Right ventricle myocardium inferior (tissue), 1 donor: ENCODE measurements around the gene PTPRK. TPM values are rescaled to one million over a fixed set of nuclear protein-coding genes. Genes with fewer than 3 reads are reported as not detected.

ENCODE experiments used
- ATAC-seq: fragments of 200-7000 bp; cut with Tn5 transposase; one replicate; pipeline ENCODE4 v1.9.1; 2020; ENCODE audit warnings: mild to moderate bottlenecking, moderate library complexity
- DNase-seq: peaks from one replicate; pipeline ENCODE4 v3.0.0; 2021; ENCODE audit errors: missing footprints
- intact Hi-C: fragments of 100-400 bp; cut with DNase I; formaldehyde crosslinking; loops from one replicate; pipeline ENCODE4 v1.11.0; 2022
- total RNA-seq: library from RNA; stranded (reverse); fragmentation: NEBNext Ultra II Directional; extraction: Animal tissue kit (Norgen Biotek cat#: 25700); gene quantifications from one replicate; pipeline ENCODE4 v1.2.1, GENCODE V29; 2021
- donor health status: DM: no; HTN: yes; CAD: no; lungs with severe emphysema.

PTPRK gene
- total RNA-seq, 1 donor from 2014 or later, result 30.1 TPM

DNA sequence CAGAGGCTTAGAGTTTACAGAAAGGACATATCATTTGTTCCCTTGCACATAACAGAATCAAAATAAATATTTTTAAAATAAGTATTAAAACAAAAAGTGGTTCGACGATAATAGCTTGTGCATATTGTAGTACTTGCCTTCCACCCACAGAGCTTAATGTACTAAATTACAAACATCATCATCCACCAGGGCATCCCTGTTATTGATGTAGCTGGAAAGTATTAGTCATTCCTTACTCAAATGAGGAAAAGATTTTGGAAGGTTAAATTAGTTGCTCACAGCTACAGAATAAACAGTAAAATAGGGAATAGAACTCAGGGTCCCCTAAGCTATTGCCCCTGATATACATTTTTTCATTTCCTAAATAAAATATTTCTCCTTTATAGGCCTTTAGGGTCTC is 150.3 kb downstream of the PTPRK start:
- intact Hi-C loops, result no loop called here
- DNase-seq, result no peak
- no peak for ATAC-seq

DNA sequence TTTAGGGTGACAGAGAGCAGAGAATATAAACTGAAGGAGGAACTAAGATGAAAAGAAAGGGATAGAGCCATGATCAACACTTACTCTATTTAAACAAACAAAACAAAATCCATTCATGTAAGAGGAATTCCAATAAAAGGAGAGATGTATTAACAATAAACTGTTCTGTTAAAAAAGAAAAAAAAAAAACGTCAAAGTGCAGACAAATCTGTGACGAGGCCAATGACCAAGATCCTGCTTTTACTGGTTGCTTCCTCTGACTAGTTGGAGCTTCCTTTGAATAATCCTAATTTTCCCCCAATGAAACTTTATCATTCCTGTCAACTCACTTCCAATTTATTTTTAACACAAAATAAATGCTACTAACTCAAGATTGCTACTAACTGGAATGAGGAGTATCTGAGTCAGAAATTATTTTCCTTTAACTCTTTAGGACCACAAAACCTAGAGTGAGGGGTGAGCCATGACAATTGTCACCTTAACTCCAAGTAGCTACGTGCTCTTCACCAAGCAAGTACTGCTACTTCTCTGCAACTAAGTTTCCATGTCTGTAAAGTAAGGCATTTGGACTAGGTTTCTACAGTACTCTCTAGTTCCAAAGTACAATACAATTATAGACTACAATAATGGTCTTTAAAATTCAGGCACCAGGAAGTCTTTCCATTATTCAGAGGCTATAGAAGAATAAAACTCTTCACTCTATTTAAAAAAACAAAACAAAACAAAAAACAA is 152.0 kb downstream of the PTPRK start:
- intact Hi-C loops, result no loop called here

DNA sequence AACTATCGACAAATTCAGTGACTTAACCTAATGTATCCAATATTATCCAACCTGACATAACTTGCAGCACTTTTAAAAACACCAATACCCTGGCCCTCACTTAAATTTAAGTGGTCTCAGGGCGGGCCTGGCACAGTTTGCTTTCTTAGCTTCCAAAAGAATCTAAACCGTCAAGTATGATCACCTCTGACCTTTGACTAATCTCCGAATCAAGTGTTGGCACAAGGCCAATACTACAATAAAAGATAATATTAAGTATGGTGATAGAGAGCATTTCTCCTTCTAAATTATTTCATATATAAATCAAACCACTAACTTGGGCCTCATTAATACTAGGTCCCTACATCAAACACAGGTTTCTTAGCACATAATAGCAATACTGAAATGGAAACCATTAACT is 153.0 kb downstream of the PTPRK start:
- no peak for ATAC-seq
- intact Hi-C loops, result no loop called here
- DNase-seq, result no peak

More for the DNA sequence above, 152.0 kb downstream of the PTPRK start:
- DNase-seq (no peak), ATAC-seq (no peak)

DNA sequence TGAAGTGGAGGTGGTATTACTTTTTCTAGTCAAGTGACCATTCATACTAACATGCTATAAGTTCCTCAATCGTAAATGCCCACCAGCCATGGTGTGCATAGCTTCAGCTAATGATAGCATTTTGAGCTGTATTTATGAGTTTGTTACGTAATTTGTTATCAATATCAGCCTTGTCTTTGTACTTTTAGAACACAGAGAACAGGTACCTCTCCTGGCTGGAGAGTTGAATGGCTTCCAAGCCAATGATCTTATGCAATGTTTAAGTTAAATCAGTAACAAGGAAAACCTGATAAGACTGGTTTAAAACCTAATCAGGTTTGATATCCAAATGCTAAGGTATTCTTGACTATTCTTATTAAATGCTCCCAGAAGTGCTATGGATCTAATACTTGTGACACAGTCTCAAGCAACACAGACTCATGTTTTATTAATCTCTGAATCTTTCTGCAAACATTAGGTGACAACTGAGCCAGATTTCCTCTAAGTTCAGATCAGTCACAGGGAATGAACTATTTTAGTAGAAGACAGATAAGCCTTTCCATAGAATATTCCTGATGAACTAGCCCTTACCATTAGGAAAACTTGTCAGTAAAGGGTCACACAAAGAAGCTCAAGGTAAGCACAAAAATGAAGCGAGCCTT is 154.8 kb downstream of the PTPRK start:
- intact Hi-C loops, result no loop called here
- ATAC-seq (no peak), DNase-seq (no peak)

DNA sequence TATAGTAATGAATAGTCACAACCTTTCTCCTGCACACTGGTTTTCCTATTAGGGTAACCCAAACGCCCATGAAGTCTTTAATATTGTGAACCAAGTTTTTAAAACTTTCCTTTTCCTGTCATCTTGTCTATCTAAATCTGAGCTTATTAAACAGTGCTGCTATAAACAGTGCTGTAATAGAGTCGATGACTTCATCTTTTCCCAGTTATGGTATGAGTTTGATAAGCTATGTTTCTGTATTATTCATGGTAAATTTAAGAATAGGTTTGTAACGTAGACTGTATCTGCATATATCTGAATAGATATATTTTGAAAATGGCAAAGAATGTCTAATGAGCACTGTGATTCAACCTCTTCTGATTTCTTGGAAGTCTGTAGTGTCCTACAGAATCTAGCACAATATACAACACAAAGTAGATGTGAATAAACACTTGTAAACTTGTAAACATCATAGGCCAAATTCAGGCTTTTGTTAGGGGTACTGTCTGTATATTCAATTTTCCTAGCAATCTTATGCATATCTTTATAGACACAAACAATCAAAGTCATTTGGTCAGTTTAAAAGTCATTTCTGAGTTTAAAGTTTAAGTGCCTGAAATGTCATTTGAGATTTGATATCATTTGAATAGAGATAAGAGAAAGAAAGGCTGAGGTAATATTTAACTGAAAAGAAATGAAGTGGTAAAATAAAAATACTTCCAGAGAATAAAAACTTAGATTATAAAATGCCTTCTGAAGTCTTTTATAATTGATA is 155.5 kb downstream of the PTPRK start:
- DNase-seq, result no peak
- no peak for ATAC-seq
- intact Hi-C loops, result no loop called here

DNA sequence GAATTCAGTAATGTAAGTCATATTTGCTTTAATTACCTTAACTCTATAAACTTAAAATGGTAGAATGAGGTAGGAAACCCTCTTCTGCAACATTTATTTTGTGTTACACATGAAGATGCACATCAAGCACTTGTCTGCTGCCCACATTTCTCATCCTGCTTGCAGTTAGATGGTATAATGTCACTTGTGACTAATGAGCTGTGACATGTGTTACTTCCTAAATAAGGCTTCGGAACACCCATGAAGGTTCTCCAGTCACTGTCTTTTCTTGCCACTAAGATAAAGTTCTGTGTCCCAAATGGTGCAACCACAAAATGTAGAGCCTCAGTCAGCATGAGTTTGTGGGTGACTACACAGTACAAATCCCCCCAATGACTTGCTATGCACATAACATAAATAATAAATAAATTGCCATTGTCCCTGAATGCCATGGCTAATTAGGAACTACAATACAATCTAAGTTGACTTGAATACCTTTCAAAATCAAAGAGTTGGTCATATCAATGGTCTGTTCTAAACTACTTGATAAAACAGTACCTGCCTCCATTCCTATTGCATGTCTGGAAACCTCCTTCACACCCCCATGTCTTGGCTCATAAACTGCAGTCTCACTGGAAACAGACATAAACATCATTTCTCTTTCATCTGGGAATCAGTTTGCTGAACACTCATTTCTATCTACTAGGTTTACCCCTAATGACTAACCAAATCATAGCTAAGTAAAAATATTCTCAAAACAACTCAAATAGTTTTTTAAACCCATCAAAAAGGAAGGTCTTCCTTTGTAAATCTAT is 157.2 kb downstream of the PTPRK start:
- no peak for ATAC-seq
- DNase-seq, result no peak
- intact Hi-C loops, result no loop called here

DNA sequence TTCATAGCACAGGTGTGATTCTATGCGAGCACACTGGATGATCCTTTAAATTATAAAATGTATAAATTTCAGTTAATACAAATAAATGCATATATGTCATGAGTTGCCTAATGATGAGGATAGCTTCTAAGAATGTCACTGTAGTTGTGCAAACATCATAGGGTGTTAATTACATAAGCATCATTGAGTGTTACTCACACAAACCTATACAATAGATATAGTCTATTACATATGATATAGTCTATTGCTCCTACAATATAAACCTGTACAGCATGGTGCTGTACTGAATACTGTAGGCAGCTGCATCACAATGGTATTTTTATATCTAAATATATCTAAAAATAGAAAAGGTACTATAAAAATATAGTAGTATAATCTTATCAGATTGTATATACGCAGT is 159.0 kb downstream of the PTPRK start:
- ATAC-seq (no peak), DNase-seq (no peak)
- intact Hi-C loops, result no loop called here

DNA sequence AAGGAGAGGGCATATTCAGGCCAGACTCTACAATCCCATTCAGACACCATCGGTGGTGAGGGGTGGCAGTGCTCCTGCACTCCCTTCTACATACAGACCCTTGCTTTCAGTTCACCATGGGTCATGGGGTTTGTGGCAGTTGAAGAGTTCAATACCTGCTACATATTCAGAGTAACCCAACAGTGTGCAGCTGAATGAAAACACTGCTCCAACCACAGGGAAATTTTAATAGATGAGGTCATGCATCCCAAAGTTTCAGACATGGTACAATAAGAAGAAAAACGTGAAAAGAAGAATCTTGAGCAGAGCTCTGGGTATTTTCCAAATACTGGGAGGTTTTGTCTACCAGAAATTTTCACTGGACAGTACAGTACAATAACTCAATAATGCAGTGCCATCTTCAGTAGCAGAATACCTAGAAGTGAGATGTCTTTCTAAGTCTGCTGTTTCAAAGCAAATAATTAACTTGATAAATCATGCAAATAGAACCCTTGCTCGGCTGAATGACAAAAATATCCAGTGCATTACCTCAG is 162.1 kb downstream of the PTPRK start:
- DNase-seq, result no peak
- intact Hi-C loops, result no loop called here
- peak; percentile 23 for ATAC-seq

DNA sequence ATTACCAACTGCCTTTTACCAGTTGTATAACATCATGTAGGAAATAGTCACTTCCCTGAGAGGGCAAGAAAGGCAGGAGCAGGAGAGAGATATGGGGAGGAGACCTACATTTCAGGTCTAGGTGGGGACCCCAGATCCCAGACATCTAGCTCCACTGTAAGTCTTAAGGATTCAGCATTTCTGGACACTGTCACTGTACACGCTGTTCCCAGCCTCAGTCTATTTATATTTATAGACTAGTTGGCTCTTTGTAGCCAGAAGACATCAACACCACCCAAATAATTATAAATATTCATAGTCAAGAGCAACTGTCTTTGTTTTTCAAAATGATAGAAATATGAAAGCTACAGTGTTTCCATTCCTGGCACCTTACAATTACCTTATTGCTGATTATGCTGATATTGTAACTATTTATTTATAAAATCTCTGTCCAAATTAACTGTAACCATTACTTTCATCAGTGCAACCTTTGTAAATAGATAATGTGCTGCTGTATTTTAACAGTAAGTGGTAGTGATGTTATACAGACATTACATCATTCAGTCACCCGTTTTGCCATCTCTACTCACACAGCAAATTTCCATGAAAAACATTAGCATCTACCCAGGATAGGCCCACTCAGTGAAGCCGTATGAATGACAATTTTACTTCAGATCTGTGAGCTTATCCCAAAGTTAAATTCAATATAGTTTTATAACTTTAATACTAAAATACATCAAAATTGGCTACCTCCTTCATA is 162.8 kb downstream of the PTPRK start:
- intact Hi-C loops, result no loop called here
- ATAC-seq (peak; percentile 65), DNase-seq (no peak)

DNA sequence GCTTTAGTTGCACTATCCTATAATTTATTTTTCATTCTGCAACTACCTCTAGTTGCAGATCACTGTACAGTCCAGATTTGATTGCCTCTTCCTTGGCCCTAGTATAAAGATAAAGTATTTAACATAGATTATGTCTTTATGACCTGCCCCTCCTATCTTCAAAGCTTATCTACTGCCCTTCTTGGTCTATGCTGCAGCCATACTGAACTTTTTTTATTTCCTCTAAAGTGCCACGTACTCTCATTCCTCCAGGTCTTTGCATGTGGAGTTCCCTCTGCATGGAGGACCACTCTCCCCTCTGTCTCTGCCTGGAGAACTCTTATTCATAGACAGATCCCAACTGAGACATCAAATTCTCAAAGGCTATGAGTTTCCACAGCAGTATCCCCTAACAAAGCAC is 168.0 kb downstream of the PTPRK start:
- DNase-seq, result no peak
- ATAC-seq, result no peak
- intact Hi-C loops, result no loop called here

DNA sequence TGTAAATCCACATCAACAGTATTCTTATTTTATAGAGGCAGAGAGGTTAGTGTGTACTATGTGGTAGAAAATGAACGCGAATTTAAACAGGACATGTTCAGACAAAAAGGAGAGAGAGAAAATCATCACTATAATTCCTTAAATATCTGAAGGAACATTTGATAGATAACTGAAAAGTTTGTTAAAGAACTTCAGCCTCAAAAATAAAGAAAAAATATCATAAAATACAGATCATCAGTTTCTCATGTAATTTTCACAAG is 169.2 kb downstream of the PTPRK start:
- intact Hi-C loops, result no loop called here
- no peak for DNase-seq
- ATAC-seq, result no peak

DNA sequence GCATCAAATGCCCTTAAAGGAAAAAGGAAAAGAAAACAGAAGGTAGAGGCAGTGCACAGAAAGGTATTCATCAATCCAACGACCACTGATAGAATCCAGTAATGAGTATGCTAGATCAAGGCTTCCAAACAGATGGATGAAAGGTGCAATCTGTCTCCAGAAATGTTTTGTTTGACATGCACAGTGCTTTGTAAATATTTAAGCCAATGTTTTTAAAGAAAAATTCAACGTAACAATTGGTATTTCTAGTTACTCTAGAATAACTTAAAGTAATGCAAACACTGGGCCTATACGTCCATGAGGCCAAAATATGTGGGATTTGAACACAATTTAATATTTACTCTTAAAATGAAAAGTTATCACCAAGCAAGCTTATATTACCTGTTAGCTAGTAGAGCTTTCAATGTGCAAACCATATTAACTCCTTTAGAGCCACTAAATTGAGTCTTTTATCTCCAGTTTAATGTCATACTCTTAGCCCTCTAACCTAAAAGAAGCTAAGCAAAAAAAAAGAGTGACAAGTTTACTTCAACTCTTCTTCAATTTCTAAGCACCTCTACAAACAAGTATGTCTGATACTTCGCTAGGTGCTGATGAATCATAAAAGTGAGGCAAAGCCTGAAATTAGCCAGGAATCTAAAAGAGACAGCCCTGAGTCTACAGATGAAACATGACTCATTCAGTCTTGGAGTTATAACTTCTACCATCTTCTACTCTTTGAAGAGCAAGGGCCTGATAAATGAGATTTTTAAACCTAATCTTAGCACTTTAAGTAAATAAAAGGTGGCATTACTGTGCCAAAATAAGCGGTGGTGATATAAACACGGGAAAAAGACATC is 169.8 kb downstream of the PTPRK start:
- intact Hi-C loops, result no loop called here
- DNase-seq (no peak), ATAC-seq (no peak)

DNA sequence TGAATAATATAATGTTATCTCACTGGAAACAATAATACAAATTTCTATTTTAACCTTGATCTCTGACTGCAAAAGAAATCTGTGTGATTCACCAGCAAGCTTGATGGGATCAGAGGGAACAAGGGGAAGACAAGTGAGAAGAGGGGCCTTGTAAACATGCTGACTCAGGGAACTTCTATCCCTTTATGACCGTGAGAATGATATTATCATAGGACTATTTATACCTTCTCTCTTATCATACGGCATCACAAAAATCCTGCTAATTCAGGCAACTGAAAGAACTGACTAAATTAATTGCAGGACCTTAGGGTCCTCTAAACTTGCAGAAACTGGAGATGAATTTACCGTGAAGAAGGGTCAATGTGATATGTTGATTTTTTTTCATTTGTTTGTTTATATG is 173.3 kb downstream of the PTPRK start:
- ATAC-seq (no peak), DNase-seq (no peak)
- intact Hi-C loops, result no loop called here

DNA sequence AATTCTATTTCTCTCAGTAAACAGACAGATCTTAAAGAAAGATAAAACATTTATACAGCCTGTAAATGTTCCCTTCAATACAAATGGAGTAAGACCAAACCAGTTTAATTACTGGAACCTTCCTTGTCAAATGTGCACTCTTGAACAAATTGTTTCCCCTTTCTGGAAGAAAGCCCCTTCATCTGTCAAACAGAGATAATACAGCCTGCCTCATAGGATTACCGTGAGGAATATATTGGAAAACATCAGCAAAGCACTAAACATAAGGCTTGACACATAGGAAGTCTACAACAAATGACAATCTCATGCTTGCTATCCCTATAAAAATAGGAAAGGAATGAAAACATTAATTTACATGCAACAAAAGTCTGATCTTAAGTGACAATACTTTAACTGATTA is 173.8 kb downstream of the PTPRK start:
- ATAC-seq (no peak), DNase-seq (no peak)
- intact Hi-C loops, result no loop called here

DNA sequence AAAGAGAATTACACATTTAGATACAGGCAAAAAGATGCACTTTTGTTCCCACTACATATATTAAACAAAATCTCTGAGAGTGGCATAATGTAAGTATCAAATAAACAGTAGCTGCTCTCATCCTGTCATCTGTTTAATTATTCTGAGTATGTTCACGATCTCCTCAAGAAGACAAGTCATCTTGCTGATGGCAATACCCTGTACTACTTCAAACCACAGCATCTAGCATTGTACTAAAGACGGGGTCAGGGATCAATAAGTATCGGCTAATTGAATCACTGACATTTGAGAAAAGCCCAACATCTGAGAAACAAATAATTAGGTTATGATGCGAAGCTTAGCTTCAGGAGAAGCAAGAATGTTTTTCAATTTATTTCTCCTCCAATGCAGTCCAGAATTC is 175.1 kb downstream of the PTPRK start:
- no peak for DNase-seq
- intact Hi-C loops, result no loop called here
- no peak for ATAC-seq

DNA sequence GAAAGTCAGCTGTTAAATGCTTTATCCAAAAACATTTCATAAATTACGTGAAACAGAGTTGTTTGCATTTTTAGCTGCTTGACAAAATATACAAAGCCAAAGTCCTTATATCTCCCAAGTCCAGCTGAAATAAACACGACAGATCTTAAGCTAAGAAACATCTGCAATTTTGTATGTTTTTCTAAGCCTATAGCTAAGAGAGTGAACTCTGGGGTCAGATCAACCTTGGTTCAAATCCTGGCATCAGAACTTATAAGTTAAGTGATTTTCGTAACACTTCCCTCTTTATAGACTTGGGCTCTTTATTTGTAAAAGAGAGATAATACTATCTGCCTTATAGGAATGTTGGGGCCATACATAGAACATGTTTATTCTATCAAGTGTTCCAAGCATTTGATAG is 176.7 kb downstream of the PTPRK start:
- DNase-seq, result no peak
- intact Hi-C loops, result no loop called here
- no peak for ATAC-seq

DNA sequence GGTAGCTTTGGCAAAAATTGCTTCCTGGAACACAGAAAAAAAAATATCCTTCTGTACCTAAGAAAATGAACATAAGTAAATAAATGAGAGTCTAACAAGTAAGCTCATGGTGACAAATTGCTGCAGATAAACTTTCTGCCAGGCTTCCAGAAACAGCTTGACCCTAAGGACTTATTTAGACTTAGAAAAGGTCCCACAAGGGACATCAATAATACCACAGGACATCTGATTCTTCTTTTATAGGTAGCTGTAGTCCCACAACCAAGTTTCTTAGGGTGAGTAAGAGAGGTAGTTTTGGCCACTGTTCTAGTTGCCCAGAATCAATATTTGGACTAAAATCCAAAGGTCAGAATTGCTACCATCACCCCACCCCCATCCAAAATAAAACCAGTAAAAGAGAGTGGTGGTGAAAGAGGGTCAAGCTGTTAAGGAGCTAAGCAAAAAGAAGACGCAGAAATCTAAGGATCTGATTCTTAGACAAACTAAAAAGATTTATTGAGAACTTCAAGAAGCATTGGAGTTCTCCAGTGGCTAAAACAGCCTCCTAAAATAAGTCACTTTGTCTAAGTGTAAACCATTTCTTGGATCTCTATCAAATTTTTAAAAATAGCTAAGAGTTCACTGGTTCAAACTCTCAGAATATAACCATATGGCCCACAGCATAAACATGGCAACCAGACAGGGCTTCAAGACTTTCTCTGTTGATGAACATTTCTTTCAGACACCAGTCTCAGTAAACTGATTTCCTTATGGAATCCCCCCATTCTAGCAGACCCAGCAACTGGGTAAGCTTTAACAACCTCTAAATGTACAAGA is 180.6 kb downstream of the PTPRK start:
- ATAC-seq, result no peak
- intact Hi-C loops, result no loop called here

More for the DNA sequence above, 180.6 kb downstream of the PTPRK start:
- DNase-seq, result no peak
